22Rv1 (cell line): ENCODE data around the gene PTCH2.

Experiments used
- ZFX ChIP-seq: fragments of 450-650 bp; IDR thresholded peaks from 2 replicates; pipeline ENCODE4 v1.6.1; 2017; ENCODE audit warnings: antibody characterized with exemption, borderline replicate concordance
- TF ChIP-seq, protein P1 (sequence below): fragments of 450-650 bp; IDR thresholded peaks from 2 replicates; pipeline ENCODE4 v1.5.1; 2017; ENCODE audit warnings: mild to moderate bottlenecking

DNA sequence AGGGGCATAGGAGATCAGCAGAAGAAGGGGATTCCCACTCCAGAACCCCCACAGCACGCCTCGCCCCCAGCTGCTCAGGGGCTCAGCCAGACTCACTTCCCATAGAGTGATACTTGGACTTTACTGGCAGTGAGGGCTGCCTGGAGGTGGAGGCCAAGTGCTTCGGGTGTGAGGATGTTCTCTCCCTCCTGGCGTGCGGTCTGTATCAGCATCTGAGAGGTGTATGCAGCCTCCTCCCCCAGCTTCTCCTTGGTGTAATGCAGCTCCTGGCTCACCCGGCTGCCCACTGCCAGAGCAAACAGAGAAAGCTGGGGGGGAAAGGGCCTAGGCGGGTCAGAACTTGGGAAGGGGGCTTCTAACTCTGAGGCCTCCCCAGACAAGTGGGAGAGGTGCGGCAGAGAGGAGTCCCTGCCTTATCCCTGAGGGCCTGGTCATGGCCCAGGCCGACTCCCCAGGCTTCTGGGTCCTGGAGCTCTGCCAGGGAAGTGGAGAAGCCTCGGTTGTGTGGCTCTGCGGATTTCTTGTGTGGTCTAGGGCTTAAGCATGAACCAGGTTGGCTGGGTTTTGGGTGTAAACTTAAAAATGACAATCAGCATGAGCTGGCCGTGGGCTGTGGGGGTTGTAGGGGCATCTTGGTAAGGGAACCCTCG, 10.9 kb downstream of the PTCH2 start:
- TF ChIP-seq, protein P1, sequence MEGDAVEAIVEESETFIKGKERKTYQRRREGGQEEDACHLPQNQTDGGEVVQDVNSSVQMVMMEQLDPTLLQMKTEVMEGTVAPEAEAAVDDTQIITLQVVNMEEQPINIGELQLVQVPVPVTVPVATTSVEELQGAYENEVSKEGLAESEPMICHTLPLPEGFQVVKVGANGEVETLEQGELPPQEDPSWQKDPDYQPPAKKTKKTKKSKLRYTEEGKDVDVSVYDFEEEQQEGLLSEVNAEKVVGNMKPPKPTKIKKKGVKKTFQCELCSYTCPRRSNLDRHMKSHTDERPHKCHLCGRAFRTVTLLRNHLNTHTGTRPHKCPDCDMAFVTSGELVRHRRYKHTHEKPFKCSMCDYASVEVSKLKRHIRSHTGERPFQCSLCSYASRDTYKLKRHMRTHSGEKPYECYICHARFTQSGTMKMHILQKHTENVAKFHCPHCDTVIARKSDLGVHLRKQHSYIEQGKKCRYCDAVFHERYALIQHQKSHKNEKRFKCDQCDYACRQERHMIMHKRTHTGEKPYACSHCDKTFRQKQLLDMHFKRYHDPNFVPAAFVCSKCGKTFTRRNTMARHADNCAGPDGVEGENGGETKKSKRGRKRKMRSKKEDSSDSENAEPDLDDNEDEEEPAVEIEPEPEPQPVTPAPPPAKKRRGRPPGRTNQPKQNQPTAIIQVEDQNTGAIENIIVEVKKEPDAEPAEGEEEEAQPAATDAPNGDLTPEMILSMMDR = no peak
- no peak for TF ChIP-seq ZFX
